MM.1S (cell line): ENCODE results near the gene GPT2.

Source experiments
- DNase-seq: peaks from one replicate; pipeline ENCODE4 v3.0.0-alpha.2; 2015
- H2AFZ ChIP-seq: fragments of 300-600 bp; sonication (generic); 2 replicates; pipeline ENCODE4 v1.6.0; 2016; ENCODE audit warnings: antibody characterized with exemption, low read length
- H3F3A ChIP-seq: fragments of 300-600 bp; sonication (generic); 2 replicates; pipeline ENCODE4 v1.6.1; 2016; ENCODE audit warnings: mild to moderate bottlenecking, antibody characterized with exemption, low read length, moderate library complexity, mixed read lengths; ENCODE audit not compliant: insufficient read depth
- H3K27ac ChIP-seq: fragments of 300-600 bp; sonication (generic); 2 replicates; pipeline ENCODE4 v1.5.1; 2016; ENCODE audit warnings: mild to moderate bottlenecking, low read length
- H3K27me3 ChIP-seq: fragments of 300-600 bp; sonication (generic); replicated peaks from 2 replicates; pipeline ENCODE4 v1.6.0; 2016; ENCODE audit warnings: low read length; ENCODE audit not compliant: insufficient read depth
- H3K36me3 ChIP-seq: fragments of 300-600 bp; sonication (generic); replicated peaks from 2 replicates; pipeline ENCODE4 v1.6.1; 2016; ENCODE audit warnings: mild to moderate bottlenecking, low read length, mixed read lengths; ENCODE audit not compliant: insufficient read depth
- H3K4me1 ChIP-seq: fragments of 300-600 bp; sonication (generic); 2 replicates; pipeline ENCODE4 v1.6.1; 2016; ENCODE audit warnings: low read length, mixed read lengths
- H3K4me2 ChIP-seq: fragments of 300-600 bp; sonication (generic); 2 replicates; pipeline ENCODE4 v1.6.0; 2016; ENCODE audit warnings: low read depth, low read length
- H3K4me3 ChIP-seq: fragments of 300-600 bp; sonication (generic); 2 replicates; pipeline ENCODE4 v1.5.1; 2016; ENCODE audit warnings: low read length, mixed read lengths
- H3K79me2 ChIP-seq: fragments of 300-600 bp; sonication (generic); 2 replicates; pipeline ENCODE4 v1.6.1; 2016; ENCODE audit warnings: mixed run types, low read length, mixed read lengths
- H3K9ac ChIP-seq: fragments of 300-600 bp; sonication (generic); 2 replicates; pipeline ENCODE4 v1.6.1; 2016; ENCODE audit warnings: low read length, mixed read lengths
- H3K9me2 ChIP-seq: fragments of 300-600 bp; sonication (generic); replicated peaks from 2 replicates; pipeline ENCODE4 v1.6.1; 2016; ENCODE audit warnings: mild to moderate bottlenecking, low read length, mixed read lengths; ENCODE audit not compliant: insufficient read depth
- H3K9me3 ChIP-seq: fragments of 300-600 bp; sonication (generic); replicated peaks from 2 replicates; pipeline ENCODE4 v1.6.1; 2016; ENCODE audit warnings: mild to moderate bottlenecking, low read length, mixed read lengths; ENCODE audit not compliant: insufficient read depth
- H4K20me1 ChIP-seq: fragments of 300-600 bp; sonication (generic); 2 replicates; pipeline ENCODE4 v1.6.1; 2016; ENCODE audit warnings: mild to moderate bottlenecking, low read length, moderate library complexity, mixed read lengths; ENCODE audit not compliant: insufficient read depth
- EZH2 ChIP-seq: fragments of 300-600 bp; sonication (generic); optimal IDR thresholded peaks from 2 replicates; pipeline ENCODE3; 2017; ENCODE audit warnings: low read depth, mild to moderate bottlenecking, antibody characterized with exemption, low read length, mixed read lengths
- EZH2phosphoT487 ChIP-seq: fragments of 300-600 bp; sonication (generic); IDR thresholded peaks from 2 replicates; pipeline ENCODE4 v1.6.1; 2018; ENCODE audit warnings: antibody characterized with exemption, low read length
- TF ChIP-seq, protein P1 (sequence below): fragments of 300-600 bp; sonication (generic); IDR thresholded peaks from 2 replicates; pipeline ENCODE4 v1.5.1; 2016; ENCODE audit warnings: antibody characterized with exemption, low read length, mixed read lengths

GPT2 gene

DNA sequence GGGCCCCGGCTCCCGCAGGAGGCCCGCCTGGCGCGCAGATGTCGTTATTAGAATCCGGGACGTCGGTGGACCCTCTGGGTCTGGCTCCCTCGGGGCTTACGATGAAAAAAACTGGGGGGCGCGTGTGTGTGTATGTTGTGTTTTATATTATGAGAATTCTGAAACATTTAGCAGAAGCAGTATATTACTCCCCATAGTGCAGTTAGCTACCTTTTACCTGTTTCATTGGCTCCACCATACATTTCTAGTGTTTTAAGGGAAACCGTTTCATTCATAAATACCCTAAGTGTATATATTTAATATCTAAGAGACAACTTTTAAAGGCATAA is 89.8 kb downstream of the GPT2 start:
- Histone ChIP-seq H3K4me1 (peaks cover 21% of the 10 kb centered on the region), H3K27ac (peak overlapping the region; percentile 84), H3K9ac (peak overlapping the region; percentile 89), H3K27me3 (no peaks in the 10 kb centered on the region), H3K79me2 (peaks cover 54% of the 10 kb centered on the region), H3K4me3 (peak overlapping the region; percentile 97), H3F3A (peaks cover 10% of the 10 kb centered on the region), H3K9me3 (no peaks in the 10 kb centered on the region), H4K20me1 (peaks cover 12% of the 10 kb centered on the region), H3K4me2 (peak overlapping the region; percentile 67), H3K9me2 (no peaks in the 10 kb centered on the region), H2AFZ (peak overlapping the region; percentile 81), H3K36me3 (no peaks in the 10 kb centered on the region; the same call in 1 of the 2 replicates)
- no peak for TF ChIP-seq EZH2phosphoT487
- TF ChIP-seq, protein P1, sequence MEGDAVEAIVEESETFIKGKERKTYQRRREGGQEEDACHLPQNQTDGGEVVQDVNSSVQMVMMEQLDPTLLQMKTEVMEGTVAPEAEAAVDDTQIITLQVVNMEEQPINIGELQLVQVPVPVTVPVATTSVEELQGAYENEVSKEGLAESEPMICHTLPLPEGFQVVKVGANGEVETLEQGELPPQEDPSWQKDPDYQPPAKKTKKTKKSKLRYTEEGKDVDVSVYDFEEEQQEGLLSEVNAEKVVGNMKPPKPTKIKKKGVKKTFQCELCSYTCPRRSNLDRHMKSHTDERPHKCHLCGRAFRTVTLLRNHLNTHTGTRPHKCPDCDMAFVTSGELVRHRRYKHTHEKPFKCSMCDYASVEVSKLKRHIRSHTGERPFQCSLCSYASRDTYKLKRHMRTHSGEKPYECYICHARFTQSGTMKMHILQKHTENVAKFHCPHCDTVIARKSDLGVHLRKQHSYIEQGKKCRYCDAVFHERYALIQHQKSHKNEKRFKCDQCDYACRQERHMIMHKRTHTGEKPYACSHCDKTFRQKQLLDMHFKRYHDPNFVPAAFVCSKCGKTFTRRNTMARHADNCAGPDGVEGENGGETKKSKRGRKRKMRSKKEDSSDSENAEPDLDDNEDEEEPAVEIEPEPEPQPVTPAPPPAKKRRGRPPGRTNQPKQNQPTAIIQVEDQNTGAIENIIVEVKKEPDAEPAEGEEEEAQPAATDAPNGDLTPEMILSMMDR = no peak
- TF ChIP-seq EZH2 = no peak
- DNase-seq = no peak

DNA sequence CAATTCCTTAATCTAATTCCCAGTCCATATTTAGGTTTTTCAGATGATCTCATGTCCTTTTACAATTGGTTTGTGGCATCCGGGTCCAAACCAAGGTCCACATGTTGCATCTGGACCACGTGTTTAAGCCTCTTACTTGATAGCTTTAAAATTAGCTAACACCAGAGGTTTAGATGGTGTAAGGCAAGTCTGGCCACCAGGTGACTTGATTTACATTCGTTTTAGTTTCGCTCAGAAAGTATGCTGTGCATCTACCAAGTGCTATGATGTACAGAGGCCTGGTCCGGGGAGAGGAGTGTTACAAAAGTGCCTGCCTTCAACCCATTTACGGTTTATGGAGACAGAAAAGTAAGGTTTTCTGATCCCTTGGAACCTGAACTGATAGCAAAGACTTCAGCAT is 90.2 kb downstream of the GPT2 start:
- peak; percentile 61 for DNase-seq
- Histone ChIP-seq H3K4me1 (peaks cover 21% of the 10 kb centered on the region), H3K79me2 (peaks cover 50% of the 10 kb centered on the region), H3K27ac (peak overlapping the region; percentile 84; the same call in 1 of the 2 replicates), H3K9me3 (no peaks in the 10 kb centered on the region), H3K36me3 (no peaks in the 10 kb centered on the region; the same call in 1 of the 2 replicates), H3K9ac (peak overlapping the region; percentile 89), H3K9me2 (no peaks in the 10 kb centered on the region), H3K4me2 (peak overlapping the region; percentile 67), H2AFZ (peak overlapping the region; percentile 81), H3K27me3 (no peaks in the 10 kb centered on the region), H3K4me3 (peak overlapping the region; percentile 97), H4K20me1 (peaks cover 10% of the 10 kb centered on the region), H3F3A (peaks cover 10% of the 10 kb centered on the region)
- TF ChIP-seq, protein P1 = no peak
- TF ChIP-seq EZH2 = no peak
- TF ChIP-seq EZH2phosphoT487 = no peak

- no peak overlapping the region for H3K9ac ChIP-seq
- no peaks in the 10 kb centered on the region; the same call in 1 of the 2 replicates for H3K36me3 ChIP-seq
- H3K4me3 ChIP-seq = no peak overlapping the region
- H3K27ac ChIP-seq = no peak overlapping the region
- no peak for DNase-seq
- no peaks in the 10 kb centered on the region for H3K9me3 ChIP-seq
- H3K9me2 ChIP-seq = no peaks in the 10 kb centered on the region
- H3F3A ChIP-seq = peaks cover 10% of the 10 kb centered on the region
- no peaks in the 10 kb centered on the region for H3K27me3 ChIP-seq
- TF ChIP-seq EZH2 (no peak), EZH2phosphoT487 (no peak)
- TF ChIP-seq, protein P1 = no peak
- peaks cover 7% of the 10 kb centered on the region; the same call in 1 of the 2 replicates for H4K20me1 ChIP-seq
- no peak overlapping the region for H2AFZ ChIP-seq
- H3K79me2 ChIP-seq = peaks cover 42% of the 10 kb centered on the region
- no peak overlapping the region for H3K4me2 ChIP-seq
- peaks cover 21% of the 10 kb centered on the region for H3K4me1 ChIP-seq
Measured at GRCh38 chr16:46975165-46975564, 91.0 kb downstream of the GPT2 start.
